NCI-H2171 (cell line): ENCODE results near the gene SNAPC2.

Experiments
- DNase-seq: peaks from one replicate; lab custom pipeline; 2025; lab: John Stamatoyannopoulos, UW

The SNAPC2 gene

GRCh38 chr19:7968796-7969554 lies 48.8 kb downstream of the SNAPC2 start:
- no peak for DNase-seq

- DNase-seq = no peak
Measured at GRCh38 chr19:7969555-7969939, 49.4 kb downstream of the SNAPC2 start.

- DNase-seq = peak; percentile 51
Measured at GRCh38 chr19:7970716-7971448, 50.7 kb downstream of the SNAPC2 start.

- DNase-seq = no peak
Measured at GRCh38 chr19:7971553-7972520, 51.7 kb downstream of the SNAPC2 start.
